Adrenal gland (tissue), 5 donors: Measurements from ENCODE around the gene PI4K2A.

Source experiments
- CTCF ChIP-seq, 6 experiments: fragments of 450-650 bp in 4 of 6; fragments of 200-600 bp in 2 of 6; sonication (generic) in 1 of 6; IDR thresholded peaks; 1 replicate in 5 of 6; 2 replicates in 1 of 6; pipeline versions ENCODE4 v1.5.1 to v1.8.0; 2016 to 2021; ENCODE audit warnings: antibody characterized with exemption in 6 of 6, mild to moderate bottlenecking in 2 of 6, moderate library complexity in 1 of 6
- POLR2A ChIP-seq, 2 donors: fragments of 450-650 bp; IDR thresholded peaks; one replicate each; pipeline ENCODE4 v1.6.1; 2017; ENCODE audit warnings: antibody characterized with exemption in 2 of 2, mild to moderate bottlenecking in 2 of 2, moderate library complexity in 1 of 2
- donor health status: DM: no; HTN: no; CAD: no.

- TF ChIP-seq POLR2A (IDR thresholded peaks at IDR 0.05) = no peak
- TF ChIP-seq CTCF (IDR thresholded peaks at IDR 0.05) = no peak
These were observed 78.2 kb downstream of the PI4K2A start for GRCh38 chr10:97718659-97719142.
